22Rv1 (cell line): ENCODE data around the gene RGS6.

Experiments
- H3K27ac ChIP-seq: fragments of 450-650 bp; 2 replicates; pipeline ENCODE4 v1.5.1; 2017
- CTCF ChIP-seq: fragments of 450-650 bp; IDR thresholded peaks from 2 replicates; pipeline ENCODE4 v1.5.1; 2017; ENCODE audit warnings: mild to moderate bottlenecking
- ZFX ChIP-seq: fragments of 450-650 bp; IDR thresholded peaks from 2 replicates; pipeline ENCODE4 v1.6.1; 2017; ENCODE audit warnings: antibody characterized with exemption, borderline replicate concordance

RGS6 gene

GRCh38 chr14:72172597-72172996 is 240.4 kb downstream of the RGS6 start:
- H3K27ac ChIP-seq: no peak overlapping the region
- TF ChIP-seq ZFX: no peak
- TF ChIP-seq CTCF: no peak

- TF ChIP-seq CTCF (no peak), ZFX (no peak)
- H3K27ac ChIP-seq: no peak overlapping the region
These were observed 240.9 kb downstream of the RGS6 start for GRCh38 chr14:72173038-72173720.

GRCh38 chr14:72177251-72177650 is 245.0 kb downstream of the RGS6 start:
- TF ChIP-seq CTCF (no peak), ZFX (no peak)
- H3K27ac ChIP-seq: no peak overlapping the region

- no peak overlapping the region for H3K27ac ChIP-seq
- TF ChIP-seq CTCF (0 out of 2 replicates have a peak, but pooled peaks have one; percentile 10), ZFX (no peak)
These were observed 246.3 kb downstream of the RGS6 start for GRCh38 chr14:72178517-72178916.

- H3K27ac ChIP-seq: no peak overlapping the region
- TF ChIP-seq ZFX (no peak), CTCF (no peak)
These were observed 250.6 kb downstream of the RGS6 start for GRCh38 chr14:72182708-72183432.

- no peak for TF ChIP-seq ZFX
- H3K27ac ChIP-seq: no peak overlapping the region
These were observed 251.4 kb downstream of the RGS6 start for GRCh38 chr14:72183631-72184030.

GRCh38 chr14:72186523-72186922 is 254.3 kb downstream of the RGS6 start:
- TF ChIP-seq ZFX (no peak), CTCF (no peak)
- no peak overlapping the region for H3K27ac ChIP-seq
